SU-DHL-6 (cell line): Measurements from ENCODE around the gene AKT3.

Experiments used
- EZH2phosphoT487 ChIP-seq: fragments of 200-600 bp; sonication (generic), shearing (Covaris generic); conservative IDR thresholded peaks from 2 replicates; pipeline ENCODE4 v1.6.1; 2018; ENCODE audit warnings: mild to moderate bottlenecking, antibody characterized with exemption, low read length, moderate library complexity, mixed read lengths
- TF ChIP-seq, protein P1 (sequence below): fragments of 200-600 bp; sonication (generic); IDR thresholded peaks from one replicate; pipeline ENCODE4 v1.5.1; 2017; ENCODE audit warnings: antibody characterized with exemption, mild to moderate bottlenecking, low read length, moderate library complexity; ENCODE audit not compliant: insufficient read depth, poor library complexity, severe bottlenecking

DNA sequence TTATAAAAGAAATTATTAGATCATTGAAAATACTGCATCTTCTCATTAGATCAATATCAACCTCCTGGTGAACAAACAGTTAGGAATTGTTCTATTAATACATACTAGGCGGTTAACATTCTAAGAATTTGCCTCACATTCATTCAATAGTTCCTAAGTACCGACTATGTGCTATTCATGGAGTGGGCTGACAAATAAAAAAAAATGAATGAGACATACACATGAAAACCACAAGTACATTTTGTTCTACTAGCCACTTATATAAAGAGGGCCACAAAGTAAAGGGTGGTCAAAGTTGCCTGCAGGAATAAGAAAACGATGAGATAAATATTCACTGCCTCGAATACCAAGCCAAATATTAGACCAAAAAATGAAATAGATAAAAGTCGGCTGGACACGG, 299.8 kb downstream of the AKT3 start:
- TF ChIP-seq, protein P1, sequence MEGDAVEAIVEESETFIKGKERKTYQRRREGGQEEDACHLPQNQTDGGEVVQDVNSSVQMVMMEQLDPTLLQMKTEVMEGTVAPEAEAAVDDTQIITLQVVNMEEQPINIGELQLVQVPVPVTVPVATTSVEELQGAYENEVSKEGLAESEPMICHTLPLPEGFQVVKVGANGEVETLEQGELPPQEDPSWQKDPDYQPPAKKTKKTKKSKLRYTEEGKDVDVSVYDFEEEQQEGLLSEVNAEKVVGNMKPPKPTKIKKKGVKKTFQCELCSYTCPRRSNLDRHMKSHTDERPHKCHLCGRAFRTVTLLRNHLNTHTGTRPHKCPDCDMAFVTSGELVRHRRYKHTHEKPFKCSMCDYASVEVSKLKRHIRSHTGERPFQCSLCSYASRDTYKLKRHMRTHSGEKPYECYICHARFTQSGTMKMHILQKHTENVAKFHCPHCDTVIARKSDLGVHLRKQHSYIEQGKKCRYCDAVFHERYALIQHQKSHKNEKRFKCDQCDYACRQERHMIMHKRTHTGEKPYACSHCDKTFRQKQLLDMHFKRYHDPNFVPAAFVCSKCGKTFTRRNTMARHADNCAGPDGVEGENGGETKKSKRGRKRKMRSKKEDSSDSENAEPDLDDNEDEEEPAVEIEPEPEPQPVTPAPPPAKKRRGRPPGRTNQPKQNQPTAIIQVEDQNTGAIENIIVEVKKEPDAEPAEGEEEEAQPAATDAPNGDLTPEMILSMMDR: no peak
- no peak for TF ChIP-seq EZH2phosphoT487
